HepG2 (cell line): Measurements from ENCODE around the gene SLC6A7. TPM values are rescaled to one million over a fixed set of nuclear protein-coding genes. Genes with fewer than 3 reads are reported as not detected.

Source experiments
- ATAC-seq: fragments of 200-7000 bp; cut with Tn5 transposase; 3 replicates; pipeline ENCODE4 v1.9.1; 2020; ENCODE audit warnings: mild to moderate bottlenecking, moderate library complexity
- BruUV-seq: library from RNA; stranded (reverse); fragments of 400-500 nt; replicated peaks from 2 replicates; lab custom pipeline; 2021; lab: Mats Ljungman, UMichigan
- CTCF ChIA-PET: fragments of 300-600 bp; formaldehyde crosslinking; extraction: SDS; loops from one replicate; lab custom pipeline; 2021; ENCODE audit warnings: low total read pairs, inconsistent platforms, low intra/inter-chr PET ratio; lab: Yijun Ruan, JAX
- POLR2A ChIA-PET: fragments of 350-600 bp; sonication (Branson Sonifier 250); formaldehyde crosslinking; loops from one replicate; lab custom pipeline; 2020; ENCODE audit warnings: antibody characterized with exemption, inconsistent platforms; lab: Yijun Ruan, JAX
- DNase-seq: peaks from one replicate; pipeline ENCODE4 v3.0.0-alpha.2; 2015; ENCODE audit warnings: low spot score
- FAIRE-seq: peaks from 3 replicates; lab custom pipeline; 2011; peaks lifted over from hg19 to GRCh38; lab: Jason Lieb, UNC
- H2AFZ ChIP-seq: one replicate; pipeline ENCODE4 v1.6.1; 2011; ENCODE audit warnings: low read length, inconsistent platforms
- H3K27ac ChIP-seq: fragments of 300-600 bp; 3 replicates; pipeline ENCODE4 v1.8.0; 2011; ENCODE audit warnings: mixed run types, mild to moderate bottlenecking, mixed read lengths, low read length, inconsistent platforms; ENCODE audit not compliant: insufficient read depth; ENCODE audit errors: extremely low read length
- H3K27me3 ChIP-seq, 2 experiments: fragments of 200-600 bp in 1 of 2; 2 replicates in 1 of 2; 3 replicates in 1 of 2; pipeline versions ENCODE4 v1.6.0 to v1.8.0; 2011; ENCODE audit warnings: low read length in 2 of 2, mild to moderate bottlenecking in 2 of 2, moderate library complexity in 2 of 2, inconsistent platforms in 1 of 2; ENCODE audit not compliant: insufficient read depth in 2 of 2, control insufficient read depth in 1 of 2
- H3K36me3 ChIP-seq, 2 experiments: fragments of 200-600 bp in 1 of 2; replicated peaks in 1 of 2; 2 replicates in 1 of 2; 3 replicates in 1 of 2; pipeline versions ENCODE4 v1.5.1 to v1.8.0; 2011; ENCODE audit warnings: low read length in 2 of 2, inconsistent platforms in 1 of 2; ENCODE audit not compliant: insufficient read depth in 2 of 2, control insufficient read depth in 1 of 2
- H3K4me1 ChIP-seq: 2 replicates; pipeline ENCODE4 v1.5.1; 2012; ENCODE audit warnings: low read length, inconsistent platforms; ENCODE audit not compliant: insufficient read depth
- H3K4me2 ChIP-seq: 2 replicates; pipeline ENCODE4 v1.6.0; 2011; ENCODE audit warnings: low read depth, low read length, inconsistent platforms
- H3K4me3 ChIP-seq, 3 experiments: fragments of 200-600 bp in 1 of 3; sonication (generic), shearing (Covaris generic) in 1 of 3; replicated peaks in 1 of 3; 2 replicates each; pipeline ENCODE4 v1.5.1; 2011 to 2016; ENCODE audit warnings: low read length in 3 of 3, inconsistent platforms in 2 of 3, low read depth in 2 of 3, mild to moderate bottlenecking in 2 of 3, control low read depth in 1 of 3, mixed read lengths in 1 of 3; ENCODE audit not compliant: insufficient read depth in 1 of 3
- H3K79me2 ChIP-seq: one replicate; pipeline ENCODE4 v1.6.1; 2011; ENCODE audit warnings: low read length, inconsistent platforms; ENCODE audit not compliant: insufficient read depth
- H3K9ac ChIP-seq: 2 replicates; pipeline ENCODE4 v1.6.0; 2011; ENCODE audit warnings: mild to moderate bottlenecking, low read depth, low read length, inconsistent platforms; ENCODE audit not compliant: insufficient read depth
- H3K9me3 ChIP-seq: 2 replicates; pipeline ENCODE4 v1.5.1; 2012; ENCODE audit warnings: mild to moderate bottlenecking, low read length
- H4K20me1 ChIP-seq: 2 replicates; pipeline ENCODE4 v1.6.0; 2011; ENCODE audit warnings: inconsistent platforms, mild to moderate bottlenecking, low read length, moderate library complexity; ENCODE audit not compliant: insufficient read depth
- ADNP ChIP-seq: sonication (generic); formaldehyde crosslinking; IDR thresholded peaks from 2 replicates; pipeline ENCODE4 v1.4.0; 2020; ENCODE audit warnings: missing genetic modification reagents
- ATF6 ChIP-seq: sonication (generic); formaldehyde crosslinking; conservative IDR thresholded peaks from 2 replicates; pipeline ENCODE4 v1.4.0; 2020; ENCODE audit warnings: missing genetic modification reagents
- CBFB ChIP-seq: sonication (generic); formaldehyde crosslinking; IDR thresholded peaks from 2 replicates; pipeline ENCODE4 v1.4.0; 2020; ENCODE audit warnings: missing genetic modification reagents
- DNMT1 ChIP-seq: sonication (generic); formaldehyde crosslinking; IDR thresholded peaks from 2 replicates; pipeline ENCODE4 v1.5.1; 2020; ENCODE audit warnings: mild to moderate bottlenecking, missing genetic modification reagents
- HINFP ChIP-seq: sonication (generic); formaldehyde crosslinking; IDR thresholded peaks from 2 replicates; pipeline ENCODE4 v1.4.0; 2020; ENCODE audit warnings: low read depth, mild to moderate bottlenecking, missing genetic modification reagents
- IKZF1 ChIP-seq: fragments of 450-650 bp; IDR thresholded peaks from 2 replicates; pipeline ENCODE4 v1.7.1; 2016
- MIER3 ChIP-seq: IDR thresholded peaks from 2 replicates; pipeline ENCODE4 v1.6.1; 2016; ENCODE audit warnings: missing compliant biosample characterization, borderline replicate concordance
- NFRKB ChIP-seq: fragments of 450-650 bp; IDR thresholded peaks from 2 replicates; pipeline ENCODE4 v1.6.1; 2017
- SNAI1 ChIP-seq: sonication (generic); formaldehyde crosslinking; IDR thresholded peaks from 2 replicates; pipeline ENCODE4 v1.5.0; 2020; ENCODE audit warnings: mild to moderate bottlenecking, missing genetic modification reagents, borderline replicate concordance
- TP53 ChIP-seq: sonication (generic); formaldehyde crosslinking; conservative IDR thresholded peaks from 2 replicates; pipeline ENCODE4 v1.4.0; 2020; ENCODE audit warnings: missing genetic modification reagents
- ZBTB37 ChIP-seq: sonication (generic); formaldehyde crosslinking; IDR thresholded peaks from 2 replicates; pipeline ENCODE4 v1.4.0; 2020; ENCODE audit warnings: mild to moderate bottlenecking, missing genetic modification reagents
- ZNF354B ChIP-seq: sonication (generic); formaldehyde crosslinking; IDR thresholded peaks from 2 replicates; pipeline ENCODE4 v1.8.0; 2022; ENCODE audit warnings: mild to moderate bottlenecking, missing genetic modification reagents
- ZNF441 ChIP-seq: sonication (generic); formaldehyde crosslinking; IDR thresholded peaks from 2 replicates; pipeline ENCODE4 v1.7.0; 2021; ENCODE audit warnings: missing genetic modification reagents, borderline replicate concordance
- ZNF496 ChIP-seq: sonication (generic); formaldehyde crosslinking; IDR thresholded peaks from 2 replicates; pipeline ENCODE4 v1.8.1; 2023; ENCODE audit warnings: mild to moderate bottlenecking, moderate library complexity, missing genetic modification reagents; ENCODE audit not compliant: insufficient replicate concordance
- ZNF629 ChIP-seq: sonication (generic); formaldehyde crosslinking; conservative IDR thresholded peaks from 2 replicates; pipeline ENCODE4 v1.5.0; 2020; ENCODE audit warnings: missing genetic modification reagents
- ZSCAN25 ChIP-seq: sonication (generic); formaldehyde crosslinking; IDR thresholded peaks from 2 replicates; pipeline ENCODE4 v1.8.0; 2022; ENCODE audit warnings: mild to moderate bottlenecking, missing genetic modification reagents
- WGBS: methylation state at CpG from one replicate; pipeline ENCODE4 v1.1.6; 2017; ENCODE audit warnings: low lambda C conversion rate; 5-methylcytosine and 5-hydroxymethylcytosine counted together
- in situ Hi-C: cut with HindIII; loops from 2 replicates; pipeline ENCODE4 v1.10.0; 2017; ENCODE audit warnings: low pct_unique_long_range_greater_than_20kb; ENCODE audit not compliant: extremely low pct_ligation_motif_present
- intact Hi-C: fragments of 100-400 bp; cut with micrococcal nuclease; formaldehyde crosslinking; loops from one replicate; pipeline ENCODE4 v1.10.0; 2022; ENCODE audit not compliant: unreplicated experiment
- polyA plus RNA-seq, 8 experiments: library from polyadenylated mRNA; depleted of rRNA in 3 of 8; stranded (reverse) in 7 of 8; unstranded in 1 of 8; fragments of >200 nt; fragmentation: Illumina TruSeq in 4 of 8; extraction: Trizol in 4 of 8; gene quantifications; 2 replicates each; pipeline versions ENCODE4 v1.2.1 to v1.2.3, GENCODE V29; 2011 to 2016; ENCODE audit warnings: low read depth in 4 of 8, missing spikeins in 1 of 8, mixed read lengths in 1 of 8; ENCODE audit not compliant: insufficient read depth in 1 of 8
- total RNA-seq, 5 experiments: library from RNA; depleted of rRNA; stranded (reverse); fragments of >200 nt; fragmentation: Illumina TruSeq; extraction: Trizol; gene quantifications; 2 replicates each; pipeline ENCODE4 v1.2.3, GENCODE V29; 2016; ENCODE audit warnings: low read depth in 1 of 5

Gene SLC6A7
- total and polyA plus RNA-seq, 2 of the 13 experiments (the other 11 are each of a cell fraction or from before 2014, with no cell fraction given): not detected

- Histone ChIP-seq H3K4me3 (no peak overlapping the region), H3K79me2 (no peaks in the 10 kb centered on the region), H3K9ac (no peak overlapping the region), H3K4me2 (no peak overlapping the region), H2AFZ (no peak overlapping the region), H3K9me3 (no peaks in the 10 kb centered on the region), H3K36me3 (no peaks in the 10 kb centered on the region), H4K20me1 (no peaks in the 10 kb centered on the region), H3K27ac (no peak overlapping the region), H3K4me1 (peaks cover 81% of the 10 kb centered on the region), H3K27me3 (peaks cover 2 to 31% of the 10 kb centered on the region in 2 experiments; a peak in 3 of 5 replicates)
- ATAC-seq: no peak
- ChIA-PET POLR2A (no interaction called here), CTCF (no interaction called here)
- BruUV-seq: no TSS peak
- no peak for FAIRE-seq
- no peak for DNase-seq
- WGBS: 5% methylated on average over 3 of the region's 4 CpGs
- intact Hi-C loops (no loop called here), in situ Hi-C loops (no loop called here)
- TF ChIP-seq ZNF629 (CRISPR knock-in tag) (peak; percentile 85), ATF6 (CRISPR knock-in tag) (no peak)
Observed at GRCh38 chr5:150156540-150156939, 33.3 kb upstream of the SLC6A7 start.

GRCh38 chr5:150157168-150157567 lies 32.7 kb upstream of the SLC6A7 start:
- intact Hi-C loops (no loop called here), in situ Hi-C loops (no loop called here)
- H3K79me2 ChIP-seq: no peaks in the 10 kb centered on the region
- no peak overlapping the region for H3K4me3 ChIP-seq
- H3K9me3 ChIP-seq: no peaks in the 10 kb centered on the region
- no TSS peak for BruUV-seq
- ATAC-seq (no peak), FAIRE-seq (no peak), DNase-seq (no peak)
- no peaks in the 10 kb centered on the region for H4K20me1 ChIP-seq
- peaks cover 2 to 30% of the 10 kb centered on the region in 2 experiments; a peak in 3 of 5 replicates for H3K27me3 ChIP-seq
- POLR2A ChIA-PET: interaction anchor here (2.0 to 2.7 kb wide), 2 partner anchors 14 to 19 kb away, joined by 7 to 12 read pairs; no protein-coding TSS in a partner anchor
- CTCF ChIA-PET: no interaction called here
- no peak overlapping the region for H2AFZ ChIP-seq
- WGBS: 57% methylated on average over 3 of the region's 3 CpGs
- H3K36me3 ChIP-seq: no peaks in the 10 kb centered on the region
- no peak overlapping the region for H3K9ac ChIP-seq
- H3K4me1 ChIP-seq: peaks cover 86% of the 10 kb centered on the region
- H3K4me2 ChIP-seq: no peak overlapping the region
- H3K27ac ChIP-seq: no peak overlapping the region
- TF ChIP-seq TP53 (CRISPR knock-in tag): no peak
- TF ChIP-seq MIER3 (CRISPR knock-in tag): no peak
- no peak for TF ChIP-seq ZNF354B (CRISPR knock-in tag)
- no peak for TF ChIP-seq IKZF1
- TF ChIP-seq SNAI1 (CRISPR knock-in tag): no peak
- TF ChIP-seq CBFB (CRISPR knock-in tag): no peak
- no peak for TF ChIP-seq ZNF441 (CRISPR knock-in tag)
- TF ChIP-seq ZBTB37 (CRISPR knock-in tag): no peak
- no peak for TF ChIP-seq ZNF496 (CRISPR knock-in tag)
- TF ChIP-seq ZSCAN25 (CRISPR knock-in tag): no peak
- TF ChIP-seq ADNP: no peak
- TF ChIP-seq NFRKB: no peak
- TF ChIP-seq DNMT1 (CRISPR knock-in tag): no peak
- TF ChIP-seq HINFP (CRISPR knock-in tag): no peak
